Motor neuron (in vitro differentiated cells): ENCODE data around the gene VDAC2. TPM values are rescaled to one million over a fixed set of nuclear protein-coding genes. Genes with fewer than 3 reads are reported as not detected.

Experiments used
- ATAC-seq, 8 experiments: fragments of 200-7000 bp; cut with Tn5 transposase; replicated peaks in 6 of 8; 2 replicates each; pipeline ENCODE4 v1.8.0; 2021; ENCODE audit warnings: mild to moderate bottlenecking in 8 of 8, moderate library complexity in 8 of 8
- H3K27ac ChIP-seq, 2 donors: fragments of 250-450 bp; sonication (Bioruptor Pico); 2 replicates each; pipeline ENCODE4 v1.9.0; 2021; ENCODE audit warnings: antibody characterized with exemption in 2 of 2, mild to moderate bottlenecking in 2 of 2, moderate library complexity in 1 of 2
- H3K4me1 ChIP-seq, 2 donors: fragments of 250-450 bp; sonication (Bioruptor Pico); replicated peaks in 1 of 2; 2 replicates each; pipeline ENCODE4 v1.6.1; 2021; ENCODE audit warnings: antibody characterized with exemption in 2 of 2, mild to moderate bottlenecking in 2 of 2, moderate library complexity in 1 of 2
- H3K4me3 ChIP-seq, 5 donors: fragments of 250-450 bp; sonication (Bioruptor Pico); 2 replicates each; pipeline ENCODE4 v1.9.0; 2021; ENCODE audit warnings: antibody characterized with exemption in 5 of 5, mild to moderate bottlenecking in 5 of 5, moderate library complexity in 4 of 5
- WGBS, 10 experiments: fragments of 450-650 bp; shearing (Covaris generic); methylation state at CpG; one replicate each; pipeline ENCODE4 v1.0.0; 2022; 5-methylcytosine and 5-hydroxymethylcytosine counted together
- in situ Hi-C, 9 experiments: fragments of 400-800 bp; cut with MboI; loops; one replicate each; pipeline ENCODE4 v1.15.0; 2021; ENCODE audit warnings: low sequenced_read_pairs in 9 of 9, low pct_unique_long_range_greater_than_20kb in 2 of 9; ENCODE audit not compliant: unreplicated experiment in 9 of 9
- total RNA-seq, 8 experiments: library from RNA; unstranded; fragments of 300-600 nt; gene quantifications; 2 replicates each; pipeline versions ENCODE4 v1.2.3 to v1.2.4, GENCODE V29; 2022

The VDAC2 gene
- total RNA-seq, 8 experiments from 2014 or later = 198 to 262 (median 230) TPM

DNA sequence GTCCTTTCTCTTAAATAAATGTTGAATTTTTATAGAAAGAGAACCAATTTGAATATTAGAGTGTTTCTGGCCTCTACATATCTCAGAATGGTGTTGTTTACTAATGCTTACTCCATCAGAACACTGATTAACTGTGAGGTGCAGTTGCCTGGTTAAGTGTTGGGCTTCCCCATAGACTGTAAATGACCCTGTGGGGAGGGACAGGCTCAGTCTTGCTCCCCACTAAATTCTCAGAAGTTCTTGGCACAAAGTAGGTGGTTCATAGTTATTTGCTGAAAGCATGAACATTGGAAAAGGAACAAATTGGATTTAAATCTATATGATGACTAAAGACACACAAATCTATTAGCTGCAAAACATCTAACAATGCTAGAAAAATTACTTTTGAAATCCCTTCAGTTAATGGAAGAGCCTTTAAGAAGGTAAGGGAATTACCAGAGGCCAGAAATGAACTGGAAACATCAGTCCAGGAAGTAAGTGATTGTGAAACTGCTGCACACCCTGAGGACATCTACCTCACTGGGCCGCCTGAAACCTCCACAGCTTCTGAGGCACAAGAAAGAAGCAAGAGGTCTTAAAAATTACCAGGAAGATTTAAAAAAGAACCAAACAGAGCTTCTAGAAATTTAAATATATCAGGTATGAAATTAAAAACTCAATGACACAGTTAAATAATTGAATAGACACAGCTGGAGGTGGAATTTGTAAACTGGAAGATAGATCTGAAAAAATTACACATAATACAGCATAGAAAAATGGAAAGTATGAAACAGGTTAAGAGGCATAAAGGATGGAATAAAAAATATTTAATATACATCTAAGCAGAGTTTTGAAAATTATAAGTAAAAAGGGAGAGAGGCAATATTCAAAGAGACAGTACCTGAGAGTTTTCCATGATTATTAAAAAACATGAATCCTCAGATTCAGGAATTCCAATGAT is 43.0 kb downstream of the VDAC2 start:
- 45 to 100% (median 89%) methylated on average over 1 of the region's 1 CpG; no CpG with 5 or more reads in 1 of the 10 experiments for WGBS, 10 experiments
- ATAC-seq = no peak
- H3K4me1 ChIP-seq = no peaks in the 10 kb centered on the region
- no peak overlapping the region for H3K4me3 ChIP-seq
- in situ Hi-C loops = no loop called here
- H3K27ac ChIP-seq = no peak overlapping the region

DNA sequence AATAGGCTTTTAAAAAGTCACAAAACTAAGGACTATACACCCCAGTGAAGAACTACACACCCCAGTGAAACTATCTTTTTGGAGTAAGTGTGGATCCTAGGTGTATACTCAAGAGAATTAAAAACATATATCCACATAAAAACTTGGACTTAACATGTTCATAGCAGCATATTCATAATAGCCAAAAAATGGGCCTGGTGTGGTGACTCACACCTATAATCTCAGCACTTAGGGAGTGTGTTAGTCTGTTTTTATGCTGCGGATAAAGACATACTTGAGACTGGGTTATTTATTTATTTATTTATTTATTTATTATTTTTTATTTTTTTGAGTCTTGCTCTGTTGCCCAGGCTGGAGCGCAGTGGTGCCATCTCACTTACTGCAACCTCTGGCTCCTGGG is 44.1 kb downstream of the VDAC2 start:
- Histone ChIP-seq H3K4me1 (no peaks in the 10 kb centered on the region), H3K4me3 (no peak overlapping the region), H3K27ac (no peak overlapping the region)
- in situ Hi-C loops = no loop called here
- 67 to 100% (median 94%) methylated on average over 1 to 2 of the region's 2 CpGs for WGBS, 10 experiments
- no peak for ATAC-seq

DNA sequence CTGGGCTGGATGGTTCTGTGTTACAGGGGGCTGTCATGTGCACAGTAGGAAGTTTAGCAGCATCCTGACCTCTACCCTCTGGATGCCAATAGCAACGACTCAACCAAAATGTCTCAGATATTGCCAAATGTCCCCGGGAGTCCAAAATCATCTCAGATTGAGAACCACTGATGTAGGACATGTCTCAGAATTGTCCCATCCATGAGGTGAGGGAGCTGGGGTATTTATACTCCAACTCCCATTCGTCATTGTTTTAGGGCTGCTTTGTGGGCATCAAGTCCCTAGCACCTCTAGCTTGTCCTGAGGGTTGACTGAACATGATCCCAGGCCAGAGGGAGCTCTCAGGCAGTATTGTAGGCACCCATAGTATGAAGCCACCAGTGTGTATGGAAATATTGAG is 50.4 kb downstream of the VDAC2 start:
- Histone ChIP-seq H3K4me1 (peaks cover 10 to 14% of the 10 kb centered on the region in 2 donors), H3K4me3 (no peak overlapping the region), H3K27ac (no peak overlapping the region)
- in situ Hi-C loops = no loop called here
- no peak for ATAC-seq
- WGBS, 10 experiments = 0 to 100% (median 100%) methylated on average over 1 of the region's 3 CpGs; no CpG with 5 or more reads in 3 of the 10 experiments

DNA sequence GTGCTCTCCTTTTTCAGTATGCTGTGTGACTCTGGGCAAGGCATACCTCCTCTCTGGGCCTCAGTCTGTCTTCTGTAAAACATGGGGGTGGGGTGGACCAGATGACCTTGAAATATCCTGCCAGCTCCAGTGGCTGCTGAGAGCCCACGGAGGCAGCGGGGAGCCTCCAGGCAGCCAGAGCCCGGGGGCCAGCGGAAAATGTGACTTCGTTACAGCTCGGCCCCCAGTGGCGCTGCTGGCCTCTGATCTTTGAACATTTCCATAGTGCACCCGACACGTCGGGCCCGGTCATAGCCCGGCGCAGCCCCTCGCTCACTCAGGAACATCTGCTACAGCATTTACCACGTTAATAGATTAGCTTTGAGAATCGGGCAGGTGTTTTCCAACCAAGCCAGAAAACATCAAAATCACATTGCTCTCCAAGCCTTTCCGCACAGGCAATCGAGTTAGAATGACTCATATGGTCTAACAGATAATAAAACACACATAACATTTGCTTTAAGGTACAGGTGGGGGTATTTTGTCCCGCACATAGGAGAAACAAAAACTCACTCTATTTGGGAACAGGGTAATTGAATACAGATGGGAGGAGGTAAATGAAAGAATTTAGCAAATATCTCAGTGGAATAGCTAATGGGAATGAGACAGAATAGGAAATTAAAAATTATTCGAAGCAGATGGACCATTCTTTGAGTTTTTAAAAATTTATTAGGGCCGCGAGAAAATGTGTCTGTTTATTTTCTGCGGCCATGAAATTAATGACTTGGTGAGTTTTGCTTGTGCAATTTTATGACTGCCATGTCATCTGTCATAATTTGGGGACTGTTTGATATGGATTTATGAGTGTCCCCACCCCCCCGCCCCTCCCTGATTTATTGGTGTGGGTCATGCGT is 51.5 kb downstream of the VDAC2 start:
- Histone ChIP-seq H3K27ac (peak overlapping the region in 1 of 2 donors; percentile 1), H3K4me1 (peaks cover 14 to 20% of the 10 kb centered on the region in 2 donors), H3K4me3 (no peak overlapping the region)
- in situ Hi-C loops = no loop called here
- peak in 5 of 8 experiments; percentile 30 to 80 (median 77) for ATAC-seq
- WGBS, 10 experiments = 5 to 100% (median 49%) methylated on average over 1 to 15 of the region's 25 CpGs

DNA sequence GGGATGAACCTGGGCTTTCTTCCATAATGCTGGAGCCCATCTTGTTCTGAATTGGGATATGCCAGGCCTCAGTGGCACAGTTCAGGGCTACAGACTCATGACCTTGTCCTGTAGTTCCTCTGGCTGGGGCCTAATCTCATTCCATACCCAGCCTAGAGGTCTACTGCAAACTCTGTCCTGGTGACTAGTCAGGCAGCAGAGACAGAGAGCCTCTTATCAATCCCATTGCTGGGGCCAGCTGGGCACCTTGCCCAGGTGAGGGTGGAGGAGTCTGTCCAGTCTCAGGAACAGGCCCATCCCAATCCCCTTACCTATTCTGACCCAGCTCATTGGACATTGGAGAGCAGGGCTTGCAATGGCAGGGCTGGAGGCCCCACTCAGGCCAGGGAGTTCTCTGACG is 53.2 kb downstream of the VDAC2 start:
- Histone ChIP-seq H3K4me3 (no peak overlapping the region), H3K4me1 (peaks cover 14 to 20% of the 10 kb centered on the region in 2 donors), H3K27ac (no peak overlapping the region)
- no peak for ATAC-seq
- in situ Hi-C loops = no loop called here
- WGBS, 10 experiments = 100% methylated on average over 1 of the region's 1 CpG; no CpG with 5 or more reads in 7 of the 10 experiments

DNA sequence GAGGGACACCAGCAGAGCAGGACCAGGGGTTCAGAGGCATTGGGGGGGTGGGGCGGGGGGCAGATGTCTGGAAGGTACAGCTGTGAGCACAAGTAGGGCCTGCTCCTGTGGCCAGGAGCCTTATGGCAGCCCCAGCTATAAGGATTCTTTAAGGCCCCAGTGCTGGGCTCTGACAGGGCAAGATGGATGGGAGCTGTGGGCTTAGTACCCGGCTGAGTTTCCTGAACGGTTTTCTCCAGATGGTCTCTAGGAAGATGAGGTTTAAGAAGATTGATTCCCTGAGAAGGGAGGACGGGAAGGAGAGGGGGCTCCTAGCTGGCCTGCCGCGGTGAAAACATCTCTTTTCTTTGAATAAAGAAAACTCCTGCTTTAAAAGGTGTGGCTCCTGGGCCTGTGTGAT is 55.3 kb downstream of the VDAC2 start:
- ATAC-seq = peak in 5 of 8 experiments; percentile 65 to 82 (median 79)
- Histone ChIP-seq H3K4me3 (no peak overlapping the region), H3K27ac (peak overlapping the region; percentile 43 to 77), H3K4me1 (peaks cover 14 to 20% of the 10 kb centered on the region in 2 donors)
- 0 to 18% methylated on average over 2 to 5 of the region's 6 CpGs; no CpG with 5 or more reads in 8 of the 10 experiments for WGBS, 10 experiments
- in situ Hi-C loops = no loop called here

DNA sequence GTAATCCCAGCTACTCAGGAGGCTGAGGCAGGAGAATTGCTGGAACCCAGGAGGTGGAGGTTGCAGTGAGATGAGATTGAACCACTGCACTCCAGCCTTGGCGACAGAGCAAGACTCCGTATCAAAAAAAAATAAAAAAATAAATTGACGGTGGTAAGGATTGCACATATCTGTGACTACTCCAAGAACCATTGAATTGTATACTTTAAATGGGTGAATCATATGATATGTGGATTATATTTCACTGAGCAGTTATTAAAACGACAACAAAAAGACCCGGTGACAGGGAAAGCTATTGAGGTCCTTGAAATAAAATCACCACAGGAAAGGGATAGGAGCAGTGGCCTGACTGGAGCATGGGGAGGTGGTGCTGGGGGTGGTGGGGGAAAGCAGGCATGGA is 56.3 kb downstream of the VDAC2 start:
- Histone ChIP-seq H3K4me1 (peaks cover 14 to 17% of the 10 kb centered on the region in 2 donors), H3K27ac (no peak overlapping the region), H3K4me3 (no peak overlapping the region)
- 60 to 100% (median 97%) methylated on average over 2 to 4 of the region's 5 CpGs; no CpG with 5 or more reads in 2 of the 10 experiments for WGBS, 10 experiments
- in situ Hi-C loops = no loop called here
- ATAC-seq = no peak

DNA sequence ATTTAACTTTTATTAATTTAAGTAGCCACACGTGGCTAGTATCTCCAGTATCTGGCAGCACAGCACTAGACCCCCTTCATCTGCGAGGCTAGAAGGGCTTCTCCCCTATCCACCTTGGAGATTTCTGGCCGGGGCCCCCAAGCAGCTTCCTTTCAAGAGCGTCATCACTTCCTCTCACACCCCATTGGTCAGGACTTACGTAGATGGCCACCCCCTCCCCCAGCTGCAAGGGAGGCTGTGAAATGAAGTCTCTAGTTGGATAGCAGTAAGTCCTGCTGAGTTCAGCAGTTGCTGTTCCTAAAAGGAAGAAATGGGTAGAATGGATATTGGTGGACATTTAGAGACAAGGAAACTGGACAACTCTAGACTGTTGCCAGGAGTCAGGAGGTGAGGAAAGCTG is 59.0 kb downstream of the VDAC2 start:
- WGBS, 10 experiments = 33 to 100% (median 83%) methylated on average over 1 to 4 of the region's 5 CpGs; no CpG with 5 or more reads in 2 of the 10 experiments
- no peak for ATAC-seq
- Histone ChIP-seq H3K27ac (no peak overlapping the region), H3K4me3 (no peak overlapping the region), H3K4me1 (peaks cover 9 to 11% of the 10 kb centered on the region in 2 donors)
- in situ Hi-C loops = no loop called here

DNA sequence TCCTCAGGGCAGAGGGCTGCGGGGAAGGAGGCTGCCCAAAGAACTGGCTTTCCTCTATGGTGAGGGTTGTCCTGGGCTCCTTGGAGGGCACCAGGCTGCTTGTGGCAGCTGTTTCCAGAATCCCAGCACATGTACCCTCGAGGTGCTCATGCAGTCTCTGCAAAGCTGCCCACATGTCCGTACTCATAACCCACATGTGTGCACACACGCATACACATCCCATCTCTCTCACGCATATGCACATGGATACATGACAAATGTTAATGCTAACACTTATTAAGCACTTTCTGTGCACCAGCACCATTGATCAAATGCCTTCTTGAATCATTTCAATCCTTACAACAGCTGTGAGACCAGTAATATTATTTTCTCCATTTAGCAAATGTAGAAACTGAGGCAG is 61.5 kb downstream of the VDAC2 start:
- in situ Hi-C loops = no loop called here
- 46 to 100% (median 88%) methylated on average over 1 to 3 of the region's 5 CpGs; no CpG with 5 or more reads in 5 of the 10 experiments for WGBS, 10 experiments
- Histone ChIP-seq H3K27ac (no peak overlapping the region), H3K4me3 (no peak overlapping the region), H3K4me1 (no peaks in the 10 kb centered on the region)
- ATAC-seq = peak in 4 of 8 experiments; percentile 32 to 70 (median 56)

DNA sequence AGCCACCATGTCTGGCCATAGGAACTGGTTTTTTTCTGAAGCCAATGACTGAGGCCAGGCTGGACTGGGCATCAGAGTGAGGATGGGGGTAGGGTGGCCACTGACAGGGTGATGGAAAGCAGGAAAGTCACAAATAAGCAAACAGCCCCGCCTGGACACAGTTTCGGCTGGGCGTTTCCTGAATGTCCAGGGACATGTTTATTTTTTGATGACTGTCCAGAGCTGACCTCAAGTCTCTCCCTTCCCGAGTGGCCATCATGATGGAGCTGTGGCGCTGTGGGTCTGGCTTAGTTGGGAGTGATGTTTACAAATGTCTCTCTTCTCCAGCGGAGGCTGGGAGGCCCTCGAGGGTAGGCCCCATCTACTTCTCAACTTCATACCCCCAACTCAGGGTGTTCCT is 62.3 kb downstream of the VDAC2 start:
- 0 to 90% (median 36%) methylated on average over 1 to 5 of the region's 7 CpGs; no CpG with 5 or more reads in 5 of the 10 experiments for WGBS, 10 experiments
- H3K4me1 ChIP-seq = no peaks in the 10 kb centered on the region
- H3K27ac ChIP-seq = no peak overlapping the region
- peak in 2 of 8 experiments; percentile 76 to 88 for ATAC-seq
- in situ Hi-C loops = no loop called here
- no peak overlapping the region for H3K4me3 ChIP-seq

DNA sequence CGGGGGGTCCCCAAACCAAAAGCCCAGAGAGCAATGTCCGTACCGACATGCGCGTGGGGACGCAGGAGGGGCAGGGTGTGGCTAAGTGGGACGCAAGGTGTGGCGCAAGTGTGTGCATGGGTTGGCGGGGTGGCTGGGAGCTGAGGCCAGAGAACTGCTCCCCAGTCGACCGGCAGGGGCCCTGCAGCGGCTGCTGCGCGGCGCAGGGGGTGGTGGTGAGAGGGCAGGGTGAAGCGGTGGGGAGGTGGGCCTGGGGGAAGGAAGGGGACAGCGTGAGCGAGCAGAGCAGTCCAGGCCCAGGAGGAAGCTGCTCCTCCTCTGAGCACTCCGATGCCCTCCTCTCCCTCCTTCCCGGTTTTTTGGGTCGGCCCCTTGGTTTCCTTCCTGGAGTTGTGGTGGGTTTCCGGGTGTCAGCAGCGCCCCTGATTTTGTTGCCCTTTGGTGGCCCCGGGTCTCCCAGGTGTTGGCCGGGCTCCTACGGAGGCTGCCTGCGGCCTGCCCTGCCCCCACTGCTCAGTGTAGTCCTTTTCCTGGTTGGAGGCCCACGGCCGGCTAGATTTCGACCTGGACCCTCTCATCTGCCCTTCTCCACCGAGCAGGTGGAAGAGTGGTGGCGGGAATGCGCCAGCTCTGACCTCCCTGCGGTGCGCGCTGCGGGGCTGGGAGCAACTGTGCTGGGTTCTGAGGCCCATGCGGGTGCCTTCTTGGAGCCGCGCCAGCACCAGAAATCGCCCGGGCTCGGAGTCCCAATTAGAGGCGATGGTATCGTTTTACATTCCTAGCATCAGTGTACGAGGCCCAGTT is 65.7 kb downstream of the VDAC2 start:
- 65 to 100% (median 90%) methylated on average over 4 to 10 of the region's 46 CpGs; no CpG with 5 or more reads in 1 of the 10 experiments for WGBS, 10 experiments
- Histone ChIP-seq H3K4me1 (no peaks in the 10 kb centered on the region), H3K27ac (no peak overlapping the region), H3K4me3 (no peak overlapping the region)
- in situ Hi-C loops = no loop called here
- ATAC-seq = no peak

DNA sequence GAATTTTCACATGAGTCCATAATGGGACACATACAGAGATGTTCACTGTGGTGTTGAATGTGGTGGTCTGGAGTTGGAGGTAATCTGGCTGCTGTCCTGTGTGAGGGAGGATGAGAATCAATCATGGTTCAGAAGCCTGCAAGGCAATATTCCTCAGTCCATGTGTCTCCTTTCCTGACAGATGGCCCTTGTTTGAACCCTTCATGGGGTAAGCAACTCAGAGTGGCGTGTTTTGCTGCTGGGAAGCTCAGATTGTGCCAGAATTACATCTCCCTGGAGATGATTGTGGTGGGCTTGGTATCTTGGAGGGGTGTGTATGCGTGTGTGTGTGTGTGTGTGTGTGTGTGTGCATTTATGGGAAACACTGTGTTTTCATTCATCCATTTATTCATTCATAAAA is 69.6 kb downstream of the VDAC2 start:
- ATAC-seq = no peak
- in situ Hi-C loops = no loop called here
- WGBS, 10 experiments = 17 to 100% (median 67%) methylated on average over 1 of the region's 2 CpGs; no CpG with 5 or more reads in 6 of the 10 experiments
- Histone ChIP-seq H3K27ac (no peak overlapping the region), H3K4me3 (no peak overlapping the region), H3K4me1 (peaks cover 18 to 19% of the 10 kb centered on the region in 2 donors)
